Smooth muscle cell of the brain vasculature (primary cell): ENCODE results near the gene COX6B2.

Experiments used
- DNase-seq: peaks from one replicate; pipeline ENCODE4 v3.0.0-alpha.2; 2012; ENCODE audit warnings: low read depth, low spot score

The COX6B2 gene

GRCh38 chr19:55362174-55362989 lies 7.9 kb upstream of the COX6B2 start:
- no peak for DNase-seq

GRCh38 chr19:55360902-55361301 lies 6.4 kb upstream of the COX6B2 start:
- no peak for DNase-seq

- no peak for DNase-seq
Measured at GRCh38 chr19:55358943-55359908, 4.7 kb upstream of the COX6B2 start.

GRCh38 chr19:55358493-55358892 lies 4.0 kb upstream of the COX6B2 start:
- DNase-seq, result no peak

- DNase-seq, result no peak
Measured at GRCh38 chr19:55355213-55355821, 798 bp upstream of the COX6B2 start.

- no peak for DNase-seq
Measured at GRCh38 chr19:55353803-55354697, 469 bp downstream of the COX6B2 start.

- DNase-seq, result no peak
Measured at GRCh38 chr19:55353356-55353802, 1.1 kb downstream of the COX6B2 start.

- no peak for DNase-seq
Measured at GRCh38 chr19:55352549-55353145, 1.9 kb downstream of the COX6B2 start.

GRCh38 chr19:55352040-55352439 lies 2.5 kb downstream of the COX6B2 start:
- no peak for DNase-seq

- DNase-seq, result no peak
Measured at GRCh38 chr19:55350620-55351315, 3.8 kb downstream of the COX6B2 start.

- no peak for DNase-seq
Measured at GRCh38 chr19:55348317-55349034, 6.0 kb downstream of the COX6B2 start.

GRCh38 chr19:55347442-55348009 lies 7.0 kb downstream of the COX6B2 start:
- no peak for DNase-seq

- DNase-seq, result no peak
Measured at GRCh38 chr19:55346725-55347441, 7.6 kb downstream of the COX6B2 start.

- DNase-seq, result no peak
Measured at GRCh38 chr19:55345818-55346724, 8.4 kb downstream of the COX6B2 start.

GRCh38 chr19:55345101-55345817 lies 9.3 kb downstream of the COX6B2 start:
- DNase-seq, result no peak

- no peak for DNase-seq
Measured at GRCh38 chr19:55344444-55344843, 10.1 kb downstream of the COX6B2 start.
